Stimulated activated CD4-positive, alpha-beta T cell treated with anti-CD3 and anti-CD28 coated beads, Interleukin-2, amount 100 ng/mL, for 48 hours (primary cell): Measurements from ENCODE around the gene GET3.
A peak's percentile ranks its signal among the peaks of the same experiment; 100 is the strongest.
"Not testable (repeated sequence)": the region's sequence is repeated elsewhere in the genome, so short reads cannot be mapped to it uniquely, and the experiment has no call there.

ENCODE experiments used
- DNase-seq, 2 donors: peaks; one replicate each; pipeline ENCODE4 v3.0.0-alpha.2; 2020

The GET3 gene

DNA sequence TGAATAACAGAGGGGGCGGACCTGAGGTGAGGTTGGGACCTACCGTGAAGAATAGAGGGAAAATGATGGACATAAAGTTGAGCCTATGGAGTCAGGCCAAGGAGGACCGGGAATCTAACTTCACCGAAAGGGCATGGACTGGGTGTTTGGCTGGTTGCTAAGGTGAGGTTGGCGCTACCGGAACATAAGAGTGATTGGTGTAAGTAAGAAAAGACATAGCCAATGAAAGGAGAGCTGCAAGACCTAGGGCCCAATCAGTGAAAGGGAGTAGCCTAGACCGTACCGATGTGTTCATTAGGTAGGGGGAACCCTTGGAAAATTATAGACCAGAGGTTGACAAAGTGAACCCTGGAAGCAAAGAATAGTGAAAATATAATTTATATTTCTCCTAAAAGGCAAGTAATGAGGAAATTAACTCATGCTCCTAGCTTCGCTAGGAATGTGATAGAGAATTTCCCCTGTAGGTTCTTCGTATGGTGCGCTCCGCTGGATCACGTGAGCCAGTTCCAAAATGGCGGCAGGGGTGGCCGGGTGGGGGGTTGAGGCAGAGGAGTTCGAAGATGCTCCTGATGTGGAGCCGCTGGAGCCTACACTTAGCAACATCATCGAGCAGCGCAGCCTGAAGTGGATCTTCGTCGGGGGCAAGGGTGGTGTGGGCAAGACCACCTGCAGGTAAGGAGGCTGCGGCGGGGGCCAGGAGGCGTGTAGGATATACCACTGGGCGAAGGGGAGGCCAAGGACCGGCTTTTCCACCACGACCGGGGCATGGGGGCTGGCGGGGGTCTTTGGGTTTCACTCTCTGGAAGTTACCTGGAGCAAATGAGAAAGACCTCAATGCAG is at the start of gene GET3:
TSS of gene GET3 (plus strand) at position 503 of the 840 bp plus-strand sequence. CDS start at position 512, 9 bp downstream.
- DNase-seq: peak; percentile 70 to 72

DNA sequence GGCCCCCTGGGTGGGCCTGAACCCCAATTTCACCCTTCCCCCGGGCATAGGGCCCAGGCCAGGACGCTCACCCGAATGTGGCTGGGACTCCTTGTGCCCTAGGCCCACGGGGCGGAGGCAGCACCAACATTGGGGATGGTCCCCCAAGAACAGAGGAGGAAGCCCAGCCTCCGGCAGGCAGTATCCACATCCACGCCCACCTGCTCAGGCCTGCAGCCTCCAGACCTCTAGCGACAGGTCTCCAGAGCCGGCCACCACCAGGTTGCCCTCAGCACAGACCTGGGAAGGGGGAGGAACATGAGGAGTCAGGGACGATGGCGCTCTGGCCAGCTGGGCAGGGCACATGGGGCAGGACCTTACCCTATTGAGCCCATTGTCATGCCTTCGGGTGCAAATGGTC is 48.3 kb upstream of the GET3 start:
- DNase-seq: no peak

DNA sequence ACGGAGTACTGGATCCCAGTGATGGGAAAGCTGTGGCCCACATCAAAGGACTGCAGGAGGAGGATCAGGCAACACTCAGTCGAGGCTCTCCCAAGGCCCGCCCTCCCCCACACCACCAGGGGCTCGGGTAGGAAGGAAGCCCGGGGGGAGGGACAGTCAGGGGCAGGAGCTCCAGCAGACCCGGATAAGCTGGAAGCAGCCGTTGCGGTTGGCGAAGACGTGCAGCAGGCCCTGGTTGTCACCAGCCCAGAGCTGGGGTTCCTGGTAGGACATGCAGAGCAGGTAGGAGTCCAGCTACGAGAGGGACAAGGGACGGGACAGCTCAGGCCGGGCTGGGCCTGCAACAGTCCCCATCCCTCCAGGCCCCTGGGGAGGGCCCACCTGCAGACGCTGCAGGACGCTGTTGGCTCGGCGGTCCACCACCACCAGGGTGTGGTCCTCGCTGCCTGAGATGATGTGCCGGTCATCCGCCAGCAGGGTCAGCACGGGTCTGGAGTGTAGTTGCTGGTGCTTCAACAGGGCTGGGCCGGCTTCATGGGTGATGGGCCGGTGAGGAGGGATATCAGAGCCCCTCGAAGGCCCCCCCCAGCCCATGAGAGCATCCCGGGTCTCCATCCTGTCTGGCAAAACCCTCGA is 47.6 kb upstream of the GET3 start:
- DNase-seq: no peak

DNA sequence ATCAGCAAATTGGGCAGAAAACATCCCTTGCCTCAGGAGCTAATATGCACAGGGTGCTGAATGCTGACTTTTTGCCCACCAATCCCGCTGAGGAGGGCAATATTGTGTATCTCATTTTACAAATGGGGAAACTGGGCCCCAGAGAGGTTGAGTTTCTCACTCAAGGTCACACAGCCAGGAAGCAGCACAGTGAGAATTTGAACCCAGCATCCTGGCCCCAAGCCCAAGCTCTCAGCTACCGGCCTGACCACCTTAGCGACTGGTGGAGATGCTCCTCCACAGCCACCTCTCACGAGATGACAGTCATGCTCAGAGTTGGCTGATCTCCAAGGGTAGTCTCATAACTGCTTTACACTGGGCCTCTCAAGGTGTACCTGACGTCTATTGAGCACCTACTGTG is 44.3 kb upstream of the GET3 start:
- DNase-seq: no peak

DNA sequence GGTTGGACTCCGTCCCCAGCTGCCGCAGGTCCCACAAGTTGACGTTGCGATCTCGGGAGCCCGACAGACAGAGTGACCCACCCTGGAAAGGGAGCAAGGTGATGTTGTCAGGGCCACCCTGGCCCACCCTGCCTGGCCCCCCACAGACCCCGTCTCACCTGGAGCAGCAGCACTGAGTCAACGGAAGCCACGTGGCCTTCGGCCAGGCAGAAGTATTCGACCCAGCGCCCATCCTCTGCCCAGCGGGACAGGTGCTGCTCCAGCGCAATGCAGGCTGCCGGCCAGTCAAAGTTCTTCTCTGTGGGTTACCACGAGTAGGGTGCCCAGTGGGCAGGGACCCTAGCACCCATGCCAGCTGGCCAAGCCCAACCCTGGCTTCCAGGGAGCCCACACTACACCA is 42.7 kb upstream of the GET3 start:
- DNase-seq: no peak

DNA sequence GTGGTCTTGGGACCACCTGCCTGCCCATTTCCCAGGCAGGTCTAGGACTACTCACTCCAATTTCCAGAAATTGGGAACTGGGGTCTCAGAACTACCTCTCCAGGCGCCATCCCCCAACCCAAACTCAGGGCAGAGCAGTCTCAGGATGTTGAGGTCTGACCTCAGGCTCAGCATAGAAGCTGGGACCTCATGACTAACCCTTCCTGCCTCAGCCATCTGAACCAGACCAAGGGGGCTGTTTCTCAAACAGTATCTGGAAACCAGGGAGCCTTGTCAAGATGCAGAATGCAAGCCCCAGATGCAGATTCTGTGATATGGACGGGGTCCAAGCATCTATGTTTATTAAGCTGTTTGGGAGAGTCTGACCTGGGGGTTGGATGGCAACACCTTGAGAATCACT is 42.2 kb upstream of the GET3 start:
- no peak for DNase-seq

DNA sequence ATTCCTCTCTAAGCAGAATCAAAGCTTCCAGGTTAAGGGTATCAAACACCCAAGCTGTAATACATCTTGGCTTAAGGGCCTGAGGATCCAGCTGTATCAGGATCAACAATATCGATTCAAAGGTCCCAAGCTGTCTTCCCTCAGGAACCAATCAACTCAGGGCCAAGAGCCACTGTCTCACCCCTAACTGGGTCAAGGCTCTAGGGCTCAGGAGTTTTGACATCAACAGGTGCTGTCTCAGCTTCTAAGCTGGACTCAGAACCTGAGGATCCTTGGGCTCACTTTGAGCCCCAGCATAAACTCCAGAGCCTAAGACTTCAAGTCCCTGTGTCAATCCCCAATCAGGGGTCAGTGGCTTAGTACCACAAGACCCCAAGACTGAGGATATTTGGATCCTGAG is 41.8 kb upstream of the GET3 start:
- no peak for DNase-seq

DNA sequence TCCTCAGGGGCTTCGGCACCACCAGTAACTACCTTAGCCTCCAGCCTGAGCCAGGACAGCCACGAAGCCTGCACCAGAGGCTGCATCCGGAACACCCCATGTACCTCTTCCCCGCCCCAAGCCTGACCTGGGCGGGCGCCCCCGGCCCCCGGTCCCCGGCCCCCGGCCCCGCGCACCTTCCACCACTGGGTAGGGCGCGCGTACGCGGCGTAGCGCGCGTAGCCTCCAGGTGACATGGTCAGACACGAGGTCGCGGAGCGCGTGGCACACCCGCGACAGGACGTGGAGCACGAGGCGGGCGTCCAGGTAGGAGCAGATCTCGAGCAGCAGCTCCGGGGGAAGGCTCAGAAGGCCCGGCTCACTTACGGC is 41.3 kb upstream of the GET3 start:
- no peak for DNase-seq

DNA sequence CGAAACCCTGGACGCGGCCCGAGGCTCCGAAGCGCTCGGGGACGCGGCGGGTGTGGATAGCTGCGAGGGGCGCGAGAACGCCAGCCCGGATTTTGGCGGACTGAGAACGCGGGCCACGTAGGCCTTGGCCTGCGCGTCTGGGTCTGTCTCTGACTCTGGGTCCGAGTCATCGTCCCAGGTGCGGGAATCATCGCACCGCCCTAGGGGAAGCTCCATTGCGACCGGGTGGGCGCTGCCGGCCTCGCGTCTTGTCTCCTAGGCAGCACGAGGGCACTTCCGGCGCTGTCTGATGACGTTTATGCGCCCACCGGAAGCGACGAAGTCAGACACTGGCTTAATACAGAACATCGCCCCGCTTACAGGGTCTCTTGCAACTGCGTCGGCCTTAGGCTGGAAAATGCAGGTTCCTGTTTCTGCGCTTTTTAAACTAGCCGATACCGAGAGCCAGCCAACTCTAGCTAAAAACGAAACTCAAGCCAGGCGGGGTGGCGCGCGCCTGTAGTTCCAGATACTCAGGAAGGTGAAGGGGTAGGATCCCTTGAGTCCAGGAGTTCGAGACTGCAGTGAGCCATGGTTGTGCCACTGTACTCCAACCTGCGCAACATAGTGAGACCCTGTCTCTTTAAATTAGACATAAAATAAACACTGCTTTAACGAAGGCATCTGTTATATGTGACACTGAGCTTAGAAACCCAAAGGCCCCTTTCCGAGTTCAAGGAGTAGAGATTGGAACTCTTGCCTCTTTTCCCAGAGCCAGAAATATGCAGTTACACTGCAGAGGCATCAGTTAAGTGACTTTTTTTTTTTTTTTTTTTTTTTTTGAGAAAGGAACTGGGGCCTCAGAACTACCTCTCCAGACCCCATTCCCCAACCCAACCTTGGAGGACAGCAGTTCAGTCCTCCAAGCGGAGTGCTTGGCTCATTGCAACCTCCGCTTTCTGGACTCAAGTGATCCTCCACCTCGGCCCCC is 40.6 kb upstream of the GET3 start, which contains the start of gene FBXW9:
TSS of gene FBXW9 (minus strand) at position 266 of the 970 bp plus-strand sequence. CDS start at position 216, 50 bp downstream.
- peak; percentile 96 to 99 for DNase-seq

DNA sequence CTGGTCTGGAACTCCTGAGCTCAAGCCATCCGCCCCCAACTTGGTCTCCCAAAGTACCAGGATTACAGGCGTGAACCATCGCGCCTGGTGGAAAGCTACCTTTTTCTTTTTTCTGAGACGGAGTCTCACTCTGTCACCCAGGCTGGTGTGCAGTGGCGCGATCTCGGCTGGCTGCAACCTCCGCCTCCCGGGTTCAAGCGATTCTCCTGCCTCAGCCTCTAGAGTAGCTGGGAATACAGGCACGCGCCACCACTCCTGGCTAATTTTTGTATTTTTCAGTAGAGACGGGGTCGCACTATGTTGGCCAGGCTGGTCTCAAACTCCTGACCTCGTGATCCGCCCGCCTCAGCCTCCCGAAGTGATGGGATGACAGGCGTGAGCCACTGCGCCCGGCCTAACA is 39.9 kb upstream of the GET3 start:
- DNase-seq: not testable (repeated sequence)

DNA sequence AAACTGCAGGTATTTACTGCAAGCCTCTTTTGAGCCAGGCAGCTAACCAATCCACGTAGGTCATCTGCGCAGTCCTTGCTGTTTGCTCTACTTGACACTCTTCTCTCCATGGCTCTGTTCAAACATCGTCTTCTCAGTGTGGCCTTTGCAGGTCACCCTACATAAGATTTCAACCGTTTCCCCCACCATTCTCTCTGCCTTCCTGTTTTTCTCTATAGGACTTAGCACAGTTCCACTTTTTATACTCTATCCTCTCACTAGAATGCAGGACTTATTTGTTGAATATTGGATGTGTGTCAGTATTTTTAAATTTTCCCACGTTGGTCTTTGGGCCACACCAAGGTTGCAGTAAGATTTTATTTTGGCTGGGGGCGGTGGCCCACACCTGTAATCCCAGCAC is 39.2 kb upstream of the GET3 start:
- DNase-seq: no peak

DNA sequence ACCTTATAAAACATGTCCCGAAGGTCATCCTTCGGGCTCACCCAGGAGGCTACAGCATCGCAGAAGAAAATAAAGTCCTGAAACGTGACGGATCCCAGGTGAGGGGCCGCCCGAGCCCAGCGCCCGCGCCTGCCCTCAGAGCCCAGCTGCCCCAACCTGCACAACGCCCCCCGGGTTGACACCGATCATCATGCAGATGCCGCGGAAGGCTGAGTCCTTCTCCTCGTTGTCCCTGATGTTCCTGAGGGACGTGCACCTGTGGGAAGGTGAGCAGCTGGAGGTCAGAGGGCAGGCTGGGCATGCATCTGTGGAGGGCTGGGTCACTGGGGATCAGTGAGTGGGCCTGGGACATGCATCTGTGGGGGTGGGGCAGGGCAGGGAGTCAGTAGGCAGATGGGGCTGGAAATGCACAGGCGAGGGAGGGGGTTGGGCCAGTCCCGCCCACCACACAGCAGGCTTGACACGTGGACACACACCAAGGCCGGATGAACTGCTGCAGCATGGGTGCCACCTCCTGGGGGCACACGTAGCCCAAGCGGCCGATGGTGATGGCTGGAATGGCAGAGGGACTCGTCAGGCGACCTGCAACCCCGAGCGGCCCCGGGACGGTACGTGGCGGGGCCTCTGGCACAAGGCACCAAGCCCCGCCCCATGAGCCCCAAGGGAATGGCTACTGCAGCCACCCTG is 35.6 kb upstream of the GET3 start:
- DNase-seq: no peak

DNA sequence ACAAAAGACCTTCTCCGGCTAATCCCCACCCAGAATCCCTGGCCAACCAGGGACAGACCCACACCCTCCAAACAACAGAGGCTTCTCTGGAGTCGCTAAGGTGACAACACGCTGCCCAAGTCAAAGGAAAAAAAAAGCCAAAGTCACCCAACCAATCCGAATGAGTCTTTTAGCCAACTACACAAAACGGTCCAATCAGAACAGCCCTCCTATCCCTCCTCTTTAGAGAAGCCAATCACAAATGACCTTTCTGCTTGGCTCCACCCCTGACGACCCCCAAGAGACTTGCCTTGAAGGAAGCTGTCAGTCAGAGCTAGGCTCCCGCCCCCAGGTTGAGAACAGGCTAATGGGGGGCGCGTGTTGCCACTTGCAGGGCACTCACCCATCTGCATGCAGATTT is 34.3 kb upstream of the GET3 start:
- DNase-seq: no peak

DNA sequence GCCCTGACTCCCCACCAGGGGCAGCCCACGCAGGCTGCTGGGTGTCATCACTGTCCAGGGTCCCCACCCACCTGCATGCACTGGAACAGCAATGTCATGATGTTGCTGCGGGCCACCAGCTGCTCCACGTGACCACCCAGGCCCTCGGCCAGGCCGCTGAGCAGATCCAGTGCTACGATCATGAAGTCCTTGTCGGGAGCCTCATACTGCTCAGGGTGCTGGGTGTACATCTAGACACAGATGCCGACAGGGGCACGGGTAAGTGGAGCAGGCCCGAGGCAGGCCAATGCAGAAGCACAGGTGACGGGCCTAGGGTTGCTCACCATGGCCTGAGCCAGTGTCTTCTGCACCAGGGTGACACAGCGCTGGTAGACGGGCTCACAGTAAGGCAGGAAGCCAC is 32.1 kb upstream of the GET3 start:
- DNase-seq: no peak

DNA sequence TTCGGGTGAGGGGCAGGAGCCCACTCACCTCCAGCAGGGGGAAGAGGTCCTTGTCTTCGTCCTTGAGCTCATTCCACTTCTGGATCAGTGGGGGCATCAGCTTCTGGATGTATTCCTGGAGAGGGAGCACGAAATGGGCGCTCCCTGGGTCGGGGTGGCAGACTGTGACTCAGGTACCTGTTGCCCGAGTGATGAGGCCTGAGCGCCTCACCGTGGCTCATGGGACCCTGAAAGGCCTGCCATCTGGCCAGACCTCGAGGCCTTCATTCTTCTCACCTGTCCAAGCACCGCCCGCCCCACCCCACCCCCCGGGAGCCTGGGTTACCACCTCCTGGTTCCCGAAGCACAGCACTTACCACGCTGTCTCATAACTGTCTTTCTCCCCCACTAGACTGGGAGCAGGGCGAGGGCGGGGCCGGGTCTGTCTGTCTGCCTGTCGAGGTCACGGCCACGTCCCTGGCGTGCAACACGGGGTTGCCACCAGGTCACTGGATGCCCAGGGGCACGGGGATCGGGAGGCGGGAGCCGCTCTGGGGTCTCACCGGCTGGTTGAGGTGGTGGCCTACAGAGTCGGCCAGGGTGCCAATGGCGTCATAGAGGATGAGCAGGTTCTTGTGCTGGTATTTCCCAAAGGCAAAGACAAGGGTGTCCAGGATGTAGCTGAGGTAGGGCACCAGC is 31.5 kb upstream of the GET3 start:
- DNase-seq: no peak

DNA sequence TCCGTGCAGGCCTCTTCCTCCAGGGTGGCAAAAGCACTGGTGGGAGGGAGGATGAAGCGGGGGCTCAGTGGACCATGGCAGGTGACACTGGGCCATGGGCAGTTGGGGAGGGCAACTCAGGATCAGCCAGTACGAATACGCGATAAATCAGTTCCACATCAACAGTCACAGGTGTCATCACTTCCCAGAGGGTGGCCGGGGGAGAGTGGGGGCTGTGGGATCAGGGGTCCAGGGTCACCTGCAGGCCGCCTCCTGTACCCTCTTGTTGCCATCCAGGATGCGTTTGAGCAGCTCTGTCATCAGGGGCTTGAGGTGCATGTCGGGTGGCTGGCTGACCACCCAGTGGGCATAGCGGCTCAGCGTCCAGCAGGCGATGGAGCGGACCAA is 31.0 kb upstream of the GET3 start:
- no peak for DNase-seq

DNA sequence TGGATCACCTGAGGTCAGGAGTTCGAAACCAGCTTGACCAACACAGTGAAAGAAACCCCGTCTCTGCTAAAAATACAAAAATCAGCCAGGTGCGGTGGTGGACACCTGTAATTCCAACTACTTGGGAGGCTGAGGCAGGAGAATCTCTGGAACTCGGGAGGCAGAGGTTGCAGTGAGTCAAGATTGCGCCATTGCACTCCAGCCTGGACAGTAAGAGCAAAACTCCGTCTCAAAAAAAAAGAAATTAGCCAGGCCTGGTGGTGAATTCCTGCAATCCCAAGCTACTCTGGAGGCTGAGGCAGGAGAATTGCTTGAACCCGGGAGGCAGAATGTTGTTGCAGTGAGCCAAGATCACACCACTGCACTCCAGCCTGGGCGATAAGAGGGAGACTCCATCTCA is 28.7 kb upstream of the GET3 start:
- no peak for DNase-seq

DNA sequence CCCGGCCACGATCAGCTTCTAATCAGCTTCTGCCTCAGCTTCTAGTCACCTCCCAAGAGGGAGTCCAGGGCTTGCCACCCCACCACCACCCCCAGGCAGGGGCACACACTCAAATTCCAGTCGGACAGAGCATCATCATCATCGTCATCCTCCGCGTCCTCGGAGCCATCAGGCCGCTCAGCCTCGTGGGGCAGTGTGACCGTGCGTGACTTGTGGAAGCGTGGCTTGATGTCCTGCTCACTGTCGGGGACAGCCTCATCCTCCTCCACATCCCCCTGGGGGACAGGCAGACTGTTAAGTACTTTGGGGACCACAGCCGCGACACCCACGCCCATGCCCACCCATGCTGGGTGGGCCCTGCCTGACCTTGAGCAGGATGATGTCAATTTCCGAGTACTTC is 26.1 kb upstream of the GET3 start:
- DNase-seq: no peak

DNA sequence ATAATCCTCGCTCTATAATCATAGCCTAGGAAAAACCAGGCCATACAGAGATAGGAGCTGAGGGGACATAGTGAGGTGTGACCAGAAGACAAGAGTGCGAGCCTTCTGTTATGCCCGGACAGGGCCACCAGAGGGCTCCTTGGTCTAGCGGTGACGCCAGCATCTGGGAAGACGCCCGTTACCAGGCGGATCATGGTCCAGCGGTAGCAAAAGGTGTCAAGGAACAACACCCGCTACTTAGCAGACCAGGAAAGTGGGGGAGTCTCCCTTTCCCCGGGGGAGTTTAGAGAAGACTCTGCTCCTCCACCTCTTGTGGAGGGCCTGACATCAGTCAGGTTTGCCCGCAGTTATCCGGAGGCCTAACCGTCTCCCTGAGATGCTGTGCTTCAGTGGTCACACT is 25.2 kb upstream of the GET3 start:
- DNase-seq: not testable (repeated sequence)

DNA sequence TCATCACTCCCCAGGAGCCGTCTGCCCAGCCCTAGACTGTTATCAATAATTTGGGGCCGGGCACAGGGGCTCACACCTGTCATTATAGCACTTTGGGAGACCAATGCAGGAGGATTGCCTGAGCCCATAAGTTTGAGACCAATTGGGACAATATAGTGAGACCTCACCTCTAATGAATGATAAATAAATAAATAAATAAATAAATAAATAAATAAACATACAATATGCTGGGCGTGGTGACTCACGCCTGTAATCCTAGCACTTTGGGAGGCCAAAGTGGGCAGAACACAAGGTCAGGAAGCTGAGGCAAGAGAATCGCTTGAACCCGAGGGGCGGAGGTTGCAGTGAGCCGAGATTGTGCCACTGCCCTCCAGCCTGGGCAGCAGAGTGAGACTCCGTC is 24.0 kb upstream of the GET3 start:
- DNase-seq: not testable (repeated sequence)

DNA sequence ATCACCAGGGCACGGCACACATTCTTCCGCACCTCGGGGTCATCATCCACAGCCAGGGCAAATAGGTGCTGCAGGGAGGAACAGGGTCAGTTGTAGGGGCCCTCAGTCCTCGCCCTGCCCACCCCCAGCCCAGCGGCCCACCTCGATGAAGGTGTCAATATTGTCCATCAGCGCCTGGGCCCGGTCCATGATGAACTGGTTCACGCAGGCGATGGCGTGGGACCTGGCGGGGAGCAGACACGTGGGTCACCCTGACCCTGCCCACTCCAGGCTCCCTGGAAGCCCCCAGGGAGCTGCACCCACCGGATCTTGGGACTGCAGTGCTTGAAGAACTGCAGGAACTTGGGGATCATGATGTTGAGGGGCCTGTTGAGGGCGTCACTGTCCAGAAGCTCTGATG is 22.2 kb upstream of the GET3 start:
- DNase-seq: no peak

DNA sequence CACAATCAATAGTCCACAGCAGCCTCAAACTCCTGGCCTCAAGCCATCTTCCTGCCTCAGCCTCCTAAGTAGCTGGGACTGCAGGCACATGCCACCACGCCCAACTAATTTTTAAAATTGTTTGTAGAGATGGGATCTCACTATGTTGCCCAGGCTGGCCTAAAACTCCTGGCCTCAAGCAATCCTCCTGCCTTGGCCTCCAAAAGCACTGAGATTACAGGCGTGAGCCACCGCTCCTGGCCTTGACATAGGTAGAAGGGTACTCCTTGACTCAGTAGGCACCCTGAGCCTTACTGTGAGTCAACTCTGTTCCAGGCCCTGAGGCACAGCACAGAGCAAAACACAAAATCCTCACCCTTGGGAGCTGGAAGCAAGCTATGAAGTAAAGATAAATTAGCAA is 21.4 kb upstream of the GET3 start:
- no peak for DNase-seq
